Stimulated activated CD8-positive, alpha-beta memory T cell treated with anti-CD3 and anti-CD28 coated beads, Interleukin-15, amount 100 ng/mL, for 24 hours (primary cell): ENCODE results near the gene LENEP.

Experiments used
- DNase-seq: peaks from one replicate; pipeline ENCODE4 v3.0.0-alpha.2; 2020; ENCODE audit warnings: low read depth

LENEP gene

GRCh38 chr1:154999571-155000410, 6.4 kb downstream of the LENEP start:
- no peak for DNase-seq

GRCh38 chr1:155000411-155000725, 7.0 kb downstream of the LENEP start:
- DNase-seq, result no peak

GRCh38 chr1:155000726-155001424, 7.5 kb downstream of the LENEP start:
- DNase-seq, result peak; percentile 54

GRCh38 chr1:155001425-155001674, 8.0 kb downstream of the LENEP start:
- no peak for DNase-seq

GRCh38 chr1:155001675-155002463, 8.5 kb downstream of the LENEP start:
- DNase-seq, result peak; percentile 91

GRCh38 chr1:155002464-155003226, 9.3 kb downstream of the LENEP start, which contains the start of gene ZBTB7B:
TSS of gene ZBTB7B (plus strand) at chr1:155002802. CDS start at chr1:155014661, 11,859 bp downstream.
- no peak for DNase-seq

- DNase-seq, result no peak
These were observed 9.9 kb downstream of the LENEP start for GRCh38 chr1:155003227-155003765.

- DNase-seq, result no peak
These were observed 10.5 kb downstream of the LENEP start for GRCh38 chr1:155003766-155004351.

GRCh38 chr1:155004352-155005075, 11.1 kb downstream of the LENEP start:
- no peak for DNase-seq

- DNase-seq, result no peak
These were observed 12.0 kb downstream of the LENEP start for GRCh38 chr1:155005076-155006011.

- no peak for DNase-seq
These were observed 13.3 kb downstream of the LENEP start for GRCh38 chr1:155006601-155007101.

- DNase-seq, result no peak
These were observed 14.0 kb downstream of the LENEP start for GRCh38 chr1:155007251-155007828.

- no peak for DNase-seq
These were observed 14.9 kb downstream of the LENEP start for GRCh38 chr1:155008015-155008941.

GRCh38 chr1:155009221-155009711, 15.9 kb downstream of the LENEP start:
- no peak for DNase-seq

- no peak for DNase-seq
These were observed 16.4 kb downstream of the LENEP start for GRCh38 chr1:155009742-155010141.

GRCh38 chr1:155010211-155010918, 17.0 kb downstream of the LENEP start:
- no peak for DNase-seq

- DNase-seq, result no peak
These were observed 17.6 kb downstream of the LENEP start for GRCh38 chr1:155011004-155011416.
